OCI-LY1 (cell line): ENCODE measurements around the gene WDR83.
A peak's percentile ranks its signal among the peaks of the same experiment; 100 is the strongest.
"Not testable (repeated sequence)": the region's sequence is repeated elsewhere in the genome, so short reads cannot be mapped to it uniquely, and the experiment has no call there.

Source experiments
- H2AFZ ChIP-seq: fragments of 200-600 bp; sonication (generic), shearing (Covaris generic); 2 replicates; pipeline ENCODE4 v1.6.0; 2014; ENCODE audit warnings: antibody characterized with exemption, mild to moderate bottlenecking, low read length
- H3F3A ChIP-seq: fragments of 200-600 bp; sonication (generic), shearing (Covaris generic); 2 replicates; pipeline ENCODE4 v1.6.0; 2014; ENCODE audit warnings: mild to moderate bottlenecking, antibody characterized with exemption, low read length, moderate library complexity; ENCODE audit not compliant: insufficient read depth
- H3K27ac ChIP-seq: fragments of 200-600 bp; sonication (generic); 2 replicates; pipeline ENCODE4 v1.5.1; 2014; ENCODE audit warnings: low read length, mixed run types, mild to moderate bottlenecking, low read depth; ENCODE audit not compliant: poor library complexity, severe bottlenecking
- H3K27me3 ChIP-seq: fragments of 200-600 bp; sonication (generic); 2 replicates; pipeline ENCODE4 v1.6.0; 2014; ENCODE audit warnings: antibody characterized with exemption, mild to moderate bottlenecking, low read length, moderate library complexity; ENCODE audit not compliant: insufficient read depth
- H3K36me3 ChIP-seq: fragments of 200-600 bp; sonication (generic); 2 replicates; pipeline ENCODE4 v1.6.1; 2014; ENCODE audit warnings: mild to moderate bottlenecking, antibody characterized with exemption, low read length, moderate library complexity, mixed read lengths; ENCODE audit not compliant: insufficient read depth
- H3K4me1 ChIP-seq: fragments of 200-600 bp; sonication (generic); 2 replicates; pipeline ENCODE4 v1.5.1; 2014; ENCODE audit warnings: mild to moderate bottlenecking, low read length, moderate library complexity; ENCODE audit not compliant: insufficient read depth, severe bottlenecking
- H3K4me2 ChIP-seq: fragments of 200-600 bp; sonication (generic), shearing (Covaris generic); 2 replicates; pipeline ENCODE4 v1.6.1; 2014; ENCODE audit warnings: low read length
- H3K4me3 ChIP-seq: fragments of 200-600 bp; sonication (generic); 2 replicates; pipeline ENCODE4 v1.5.1; 2014; ENCODE audit warnings: low read length, low read depth, mild to moderate bottlenecking, mixed read lengths; ENCODE audit not compliant: poor library complexity, severe bottlenecking
- H3K79me2 ChIP-seq: fragments of 200-600 bp; shearing (Covaris generic); 2 replicates; pipeline ENCODE4 v1.6.1; 2016; ENCODE audit warnings: mixed run types, low read length, mixed read lengths; ENCODE audit not compliant: insufficient read depth
- H3K9ac ChIP-seq: fragments of 200-600 bp; sonication (generic), shearing (Covaris generic); 2 replicates; pipeline ENCODE4 v1.6.1; 2014; ENCODE audit warnings: mild to moderate bottlenecking, low read length, mixed read lengths
- H3K9me2 ChIP-seq: fragments of 200-600 bp; sonication (generic), shearing (Covaris generic); 2 replicates; pipeline ENCODE4 v1.6.1; 2014; ENCODE audit warnings: low read depth, mild to moderate bottlenecking, low read length, mixed read lengths
- H3K9me3 ChIP-seq: fragments of 200-600 bp; shearing (Covaris generic); 2 replicates; pipeline ENCODE4 v1.6.1; 2014; ENCODE audit warnings: low read length, mixed read lengths
- H4K20me1 ChIP-seq: fragments of 200-600 bp; sonication (generic), shearing (Covaris generic); 2 replicates; pipeline ENCODE4 v1.6.0; 2016; ENCODE audit warnings: mild to moderate bottlenecking, low read length; ENCODE audit not compliant: insufficient read depth
- EZH2 ChIP-seq: fragments of 200-600 bp; sonication (generic), shearing (Covaris generic); IDR thresholded peaks from 2 replicates; pipeline ENCODE4 v1.8.0; 2017; ENCODE audit warnings: borderline replicate concordance, mixed run types, mild to moderate bottlenecking, antibody characterized with exemption, low read length, moderate library complexity, mixed read lengths
- TF ChIP-seq, protein P1 (sequence below): fragments of 200-600 bp; sonication (generic), shearing (Covaris generic); IDR thresholded peaks from 2 replicates; pipeline ENCODE4 v1.5.1; 2017; ENCODE audit warnings: mild to moderate bottlenecking, antibody characterized with exemption, low read length, moderate library complexity, mixed read lengths

The WDR83 gene

DNA sequence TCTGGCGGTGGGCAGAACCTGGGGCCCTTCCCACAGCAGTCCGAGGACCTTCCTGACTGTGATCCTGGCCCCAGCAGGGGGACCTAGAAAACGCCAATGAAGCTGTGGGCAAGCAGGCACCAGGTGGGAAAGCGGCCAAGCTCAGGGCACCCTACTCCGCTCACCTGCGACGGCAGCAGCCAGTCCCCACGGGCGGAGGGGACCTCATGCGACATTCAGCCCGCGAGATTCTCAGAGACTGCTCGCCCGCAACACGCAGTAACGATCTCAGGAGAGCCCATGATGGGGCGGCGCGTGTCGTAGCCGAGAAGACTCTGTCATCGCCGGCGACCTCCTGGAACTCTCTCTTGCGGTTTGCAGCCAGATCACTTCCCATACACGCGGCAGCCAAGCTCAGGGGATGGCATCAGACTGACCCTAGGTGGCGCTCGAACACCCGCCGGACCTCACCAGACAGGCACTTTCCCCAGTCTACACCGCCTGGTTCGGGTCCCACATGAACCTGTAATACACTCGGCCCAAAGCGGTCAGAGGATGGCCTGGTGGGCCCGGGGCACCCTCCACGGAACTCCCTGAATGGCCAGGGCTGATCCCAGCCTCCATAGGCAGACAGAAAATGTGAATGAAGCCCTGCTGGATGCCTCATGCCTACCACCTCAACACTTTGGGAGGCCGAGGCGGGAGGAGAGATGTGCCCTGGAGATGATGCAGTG, 26.6 kb upstream of the WDR83 start:
- TF ChIP-seq EZH2 = no peak
- TF ChIP-seq, protein P1, sequence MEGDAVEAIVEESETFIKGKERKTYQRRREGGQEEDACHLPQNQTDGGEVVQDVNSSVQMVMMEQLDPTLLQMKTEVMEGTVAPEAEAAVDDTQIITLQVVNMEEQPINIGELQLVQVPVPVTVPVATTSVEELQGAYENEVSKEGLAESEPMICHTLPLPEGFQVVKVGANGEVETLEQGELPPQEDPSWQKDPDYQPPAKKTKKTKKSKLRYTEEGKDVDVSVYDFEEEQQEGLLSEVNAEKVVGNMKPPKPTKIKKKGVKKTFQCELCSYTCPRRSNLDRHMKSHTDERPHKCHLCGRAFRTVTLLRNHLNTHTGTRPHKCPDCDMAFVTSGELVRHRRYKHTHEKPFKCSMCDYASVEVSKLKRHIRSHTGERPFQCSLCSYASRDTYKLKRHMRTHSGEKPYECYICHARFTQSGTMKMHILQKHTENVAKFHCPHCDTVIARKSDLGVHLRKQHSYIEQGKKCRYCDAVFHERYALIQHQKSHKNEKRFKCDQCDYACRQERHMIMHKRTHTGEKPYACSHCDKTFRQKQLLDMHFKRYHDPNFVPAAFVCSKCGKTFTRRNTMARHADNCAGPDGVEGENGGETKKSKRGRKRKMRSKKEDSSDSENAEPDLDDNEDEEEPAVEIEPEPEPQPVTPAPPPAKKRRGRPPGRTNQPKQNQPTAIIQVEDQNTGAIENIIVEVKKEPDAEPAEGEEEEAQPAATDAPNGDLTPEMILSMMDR = peak; percentile 88
- Histone ChIP-seq H3K4me1 (peaks cover 8% of the 10 kb centered on the region), H3K9me3 (no peaks in the 10 kb centered on the region), H3K9me2 (no peaks in the 10 kb centered on the region), H3K36me3 (peaks cover 5% of the 10 kb centered on the region), H3K79me2 (no peaks in the 10 kb centered on the region), H4K20me1 (no peaks in the 10 kb centered on the region), H3K27me3 (no peaks in the 10 kb centered on the region), H3K4me2 (peak overlapping the region; percentile 54), H3K9ac (peak overlapping the region; percentile 8; the same call in 1 of the 2 replicates), H2AFZ (no peak overlapping the region), H3K4me3 (peak overlapping the region; percentile 33), H3K27ac (no peak overlapping the region), H3F3A (no peaks in the 10 kb centered on the region)

DNA sequence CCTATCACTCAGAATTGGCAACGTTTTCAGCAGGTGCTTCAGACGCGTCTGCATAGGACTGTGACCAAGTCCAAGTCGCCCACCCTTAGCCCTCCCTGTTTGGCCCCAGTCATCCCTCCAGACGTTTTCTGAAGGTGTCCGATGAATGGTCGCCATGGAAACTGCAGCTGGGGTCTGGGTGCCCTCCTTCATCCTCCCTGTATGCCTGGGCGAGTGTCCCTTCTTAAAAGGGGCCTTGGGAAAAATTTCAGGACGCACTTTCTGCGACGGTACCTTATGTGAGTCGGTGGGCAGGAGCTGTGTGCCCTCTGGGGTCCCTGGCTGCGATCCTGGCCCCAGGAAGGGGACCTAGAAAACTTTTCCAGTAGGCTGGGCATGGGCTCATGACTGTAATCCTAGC, 25.2 kb upstream of the WDR83 start:
- H3F3A ChIP-seq = no peaks in the 10 kb centered on the region
- H3K4me2 ChIP-seq = no peak overlapping the region
- no peak overlapping the region for H3K27ac ChIP-seq
- no peak overlapping the region for H3K9ac ChIP-seq
- H3K4me1 ChIP-seq = peaks cover 8% of the 10 kb centered on the region
- H2AFZ ChIP-seq = no peak overlapping the region
- H3K9me3 ChIP-seq = no peaks in the 10 kb centered on the region
- H3K27me3 ChIP-seq = no peaks in the 10 kb centered on the region
- TF ChIP-seq, protein P1 = no peak
- TF ChIP-seq EZH2 = no peak
- no peak overlapping the region for H3K4me3 ChIP-seq
- no peaks in the 10 kb centered on the region for H4K20me1 ChIP-seq
- no peaks in the 10 kb centered on the region for H3K9me2 ChIP-seq
- peaks cover 9% of the 10 kb centered on the region for H3K36me3 ChIP-seq
- H3K79me2 ChIP-seq = no peaks in the 10 kb centered on the region

DNA sequence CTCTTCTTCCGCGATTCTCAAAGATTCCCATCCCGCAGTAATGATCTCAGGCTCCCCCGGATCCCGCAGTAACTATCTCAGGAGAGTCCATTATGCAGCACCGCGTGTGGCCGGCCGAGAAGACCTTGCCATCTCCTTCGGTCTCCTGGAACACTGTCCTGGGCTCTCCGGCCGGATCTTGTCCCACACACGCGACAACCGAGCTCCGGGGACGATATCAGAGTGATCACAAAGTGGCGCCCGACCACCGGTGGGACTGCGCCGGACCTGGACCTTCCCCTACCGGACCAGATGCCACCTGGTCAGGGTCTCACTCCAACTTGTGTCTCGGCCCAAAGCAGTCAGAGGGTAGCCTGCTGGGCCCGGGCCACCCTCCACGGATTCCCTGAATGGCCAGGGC, 24.1 kb upstream of the WDR83 start:
- no peaks in the 10 kb centered on the region for H3F3A ChIP-seq
- no peak overlapping the region for H3K9ac ChIP-seq
- no peak overlapping the region for H3K4me3 ChIP-seq
- H3K4me1 ChIP-seq = peaks cover 8% of the 10 kb centered on the region
- no peak overlapping the region for H3K27ac ChIP-seq
- peaks cover 19% of the 10 kb centered on the region for H3K36me3 ChIP-seq
- no peaks in the 10 kb centered on the region for H3K9me2 ChIP-seq
- H3K9me3 ChIP-seq = no peaks in the 10 kb centered on the region
- H3K79me2 ChIP-seq = no peaks in the 10 kb centered on the region
- H3K27me3 ChIP-seq = no peaks in the 10 kb centered on the region
- no peak overlapping the region for H2AFZ ChIP-seq
- no peak overlapping the region for H3K4me2 ChIP-seq
- no peaks in the 10 kb centered on the region for H4K20me1 ChIP-seq
- TF ChIP-seq, protein P1 = no peak
- no peak for TF ChIP-seq EZH2

DNA sequence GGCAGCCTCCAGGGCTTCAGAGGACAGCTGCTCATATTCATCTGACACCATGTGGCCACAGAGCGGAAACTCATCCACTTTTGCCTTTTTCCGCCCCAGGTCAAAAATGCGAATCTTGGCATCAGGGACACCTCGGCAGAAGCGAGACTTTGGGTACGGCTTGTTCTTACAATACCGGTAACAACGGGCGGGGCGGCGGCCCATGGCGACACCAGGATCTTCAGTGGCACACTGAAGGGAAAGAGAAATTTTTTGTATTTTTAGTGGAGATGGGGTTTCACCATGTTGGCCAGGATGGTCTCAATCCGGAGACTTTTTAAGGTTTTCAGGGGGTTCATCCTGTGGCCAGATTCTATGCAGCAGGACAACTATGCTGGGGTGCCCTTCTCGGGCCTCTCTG, 22.9 kb upstream of the WDR83 start:
- H3K9me2 ChIP-seq, H3K4me2 ChIP-seq, H3K27me3 ChIP-seq, H3K4me3 ChIP-seq, H4K20me1 ChIP-seq, H3K4me1 ChIP-seq, H3K9ac ChIP-seq, H3K79me2 ChIP-seq, H2AFZ ChIP-seq, H3K27ac ChIP-seq, H3K9me3 ChIP-seq, H3F3A ChIP-seq: not testable (repeated sequence)
- peaks cover 19% of the 10 kb centered on the region for H3K36me3 ChIP-seq
